Measurements from ENCODE around the gene TAS2R10.

- TF ChIP-seq HDAC2 (IDR thresholded peaks at IDR 0.05; ENCODE audit: borderline replicate concordance in 1 of 2, low read depth in 2 of 2, low read length in 2 of 2) (no peak), CTCF (IDR thresholded peaks at IDR 0.05; ENCODE audit: control extremely low read depth in 1 of 3, insufficient read depth in 1 of 3, low read depth in 1 of 3, low read length in 3 of 3) (no peak), POLR2A (IDR thresholded peaks at IDR 0.05; ENCODE audit: control extremely low read depth in 1 of 2, low read depth in 2 of 2, low read length in 2 of 2) (no peak), EZH2 (IDR thresholded peaks at IDR 0.05; ENCODE audit: low read depth, low read length, severe bottlenecking) (no peak), ATF2 (IDR thresholded peaks at IDR 0.05; ENCODE audit: low read length) (no peak), TAF1 (IDR thresholded peaks at IDR 0.05; ENCODE audit: low read depth, low read length) (no peak), POLR2AphosphoS5 (IDR thresholded peaks at IDR 0.05; ENCODE audit: low read depth, low read length) (no peak), CBX5 (IDR thresholded peaks at IDR 0.05; ENCODE audit: low read depth, low read length) (no peak), TCF12 (IDR thresholded peaks at IDR 0.05; ENCODE audit: low read depth, low read length) (no peak), HDAC6 (IDR thresholded peaks at IDR 0.05; ENCODE audit: low read depth, low read length) (no peak), SP1 (IDR thresholded peaks at IDR 0.05; ENCODE audit: low read depth, low read length) (no peak)
Observed at GRCh38 chr12:10838461-10838860, 12.3 kb upstream of the TAS2R10 start.

Data from H1 (cell line).